NB4 (cell line): ENCODE results near the gene RIOX2.
"Not testable (repeated sequence)": the region's sequence is repeated elsewhere in the genome, so short reads cannot be mapped to it uniquely, and the experiment has no call there.

Experiments used
- DNase-seq: peaks from one replicate; pipeline ENCODE4 v3.0.0; 2010; ENCODE audit warnings: low read depth
- H3K4me3 ChIP-seq: one replicate; pipeline ENCODE4 v1.5.1; 2011; ENCODE audit warnings: mild to moderate bottlenecking, low read depth, low read length, moderate library complexity
- MYC ChIP-seq: IDR thresholded peaks from 2 replicates; pipeline ENCODE4 v1.6.1; 2011; ENCODE audit warnings: low read depth, low read length
- POLR2A ChIP-seq: IDR thresholded peaks from 2 replicates; pipeline ENCODE4 v1.6.1; 2011; ENCODE audit warnings: mild to moderate bottlenecking; ENCODE audit not compliant: insufficient read length; ENCODE audit errors: extremely low read depth
- TF ChIP-seq, protein P1 (sequence below): IDR thresholded peaks from 2 replicates; pipeline ENCODE4 v1.6.1; 2011; ENCODE audit warnings: low read depth, low read length
- TF ChIP-seq, protein P2 (sequence below): IDR thresholded peaks from one replicate; pipeline ENCODE4 v1.5.1; 2012; ENCODE audit warnings: low read depth, low read length

RIOX2 gene

DNA sequence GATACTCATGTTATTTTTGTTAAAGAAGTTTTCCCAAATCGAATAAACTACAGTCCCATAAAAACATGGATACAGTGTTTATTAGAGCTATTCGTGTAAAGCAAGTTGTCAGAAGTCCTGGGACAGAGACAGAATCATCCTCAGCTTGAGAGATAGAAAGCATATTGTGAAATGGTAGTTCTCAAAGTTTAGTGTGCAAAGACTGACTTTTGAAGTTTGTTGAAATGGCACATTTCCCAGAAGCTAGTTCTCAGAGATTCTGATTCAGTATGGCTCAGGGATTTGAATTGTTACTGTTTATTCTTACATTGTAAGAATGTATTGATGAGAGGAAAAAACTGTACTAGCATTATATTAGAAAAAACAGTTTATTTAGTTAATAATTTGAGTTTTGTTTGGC is 40.7 kb upstream of the RIOX2 start:
- no peak overlapping the region for H3K4me3 ChIP-seq
- TF ChIP-seq, protein P1, sequence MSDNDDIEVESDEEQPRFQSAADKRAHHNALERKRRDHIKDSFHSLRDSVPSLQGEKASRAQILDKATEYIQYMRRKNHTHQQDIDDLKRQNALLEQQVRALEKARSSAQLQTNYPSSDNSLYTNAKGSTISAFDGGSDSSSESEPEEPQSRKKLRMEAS = no peak
- TF ChIP-seq POLR2A = no peak
- TF ChIP-seq MYC = no peak
- TF ChIP-seq, protein P2, sequence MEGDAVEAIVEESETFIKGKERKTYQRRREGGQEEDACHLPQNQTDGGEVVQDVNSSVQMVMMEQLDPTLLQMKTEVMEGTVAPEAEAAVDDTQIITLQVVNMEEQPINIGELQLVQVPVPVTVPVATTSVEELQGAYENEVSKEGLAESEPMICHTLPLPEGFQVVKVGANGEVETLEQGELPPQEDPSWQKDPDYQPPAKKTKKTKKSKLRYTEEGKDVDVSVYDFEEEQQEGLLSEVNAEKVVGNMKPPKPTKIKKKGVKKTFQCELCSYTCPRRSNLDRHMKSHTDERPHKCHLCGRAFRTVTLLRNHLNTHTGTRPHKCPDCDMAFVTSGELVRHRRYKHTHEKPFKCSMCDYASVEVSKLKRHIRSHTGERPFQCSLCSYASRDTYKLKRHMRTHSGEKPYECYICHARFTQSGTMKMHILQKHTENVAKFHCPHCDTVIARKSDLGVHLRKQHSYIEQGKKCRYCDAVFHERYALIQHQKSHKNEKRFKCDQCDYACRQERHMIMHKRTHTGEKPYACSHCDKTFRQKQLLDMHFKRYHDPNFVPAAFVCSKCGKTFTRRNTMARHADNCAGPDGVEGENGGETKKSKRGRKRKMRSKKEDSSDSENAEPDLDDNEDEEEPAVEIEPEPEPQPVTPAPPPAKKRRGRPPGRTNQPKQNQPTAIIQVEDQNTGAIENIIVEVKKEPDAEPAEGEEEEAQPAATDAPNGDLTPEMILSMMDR = no peak
- no peak for DNase-seq

DNA sequence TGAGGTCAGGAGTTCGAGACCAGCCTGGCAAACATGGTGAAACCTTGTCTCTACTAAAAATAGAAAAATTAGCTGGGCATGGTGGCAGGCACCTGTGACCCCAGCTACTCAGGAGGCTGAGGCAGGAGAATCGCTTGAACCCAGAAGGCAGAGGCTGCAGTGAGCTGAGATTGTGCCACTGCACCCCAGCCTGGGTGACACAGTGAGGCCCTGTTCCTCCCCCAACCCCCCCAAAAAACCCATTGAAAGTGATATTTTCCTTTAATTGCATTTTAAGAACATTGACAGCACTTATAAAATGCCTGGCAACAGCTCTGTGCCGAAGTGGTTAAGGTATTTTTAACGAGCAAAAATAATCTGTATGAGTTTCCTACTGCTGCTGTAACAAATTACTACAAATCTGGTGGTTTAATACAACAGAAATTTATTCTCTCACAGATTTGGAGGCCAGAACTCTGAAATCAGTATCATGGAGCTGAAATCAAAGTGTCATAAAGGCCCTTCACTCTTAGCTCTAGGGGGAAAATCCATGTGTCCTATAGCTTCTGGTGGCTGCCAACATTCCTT is 38.7 kb upstream of the RIOX2 start:
- not testable (repeated sequence) for H3K4me3 ChIP-seq

DNA sequence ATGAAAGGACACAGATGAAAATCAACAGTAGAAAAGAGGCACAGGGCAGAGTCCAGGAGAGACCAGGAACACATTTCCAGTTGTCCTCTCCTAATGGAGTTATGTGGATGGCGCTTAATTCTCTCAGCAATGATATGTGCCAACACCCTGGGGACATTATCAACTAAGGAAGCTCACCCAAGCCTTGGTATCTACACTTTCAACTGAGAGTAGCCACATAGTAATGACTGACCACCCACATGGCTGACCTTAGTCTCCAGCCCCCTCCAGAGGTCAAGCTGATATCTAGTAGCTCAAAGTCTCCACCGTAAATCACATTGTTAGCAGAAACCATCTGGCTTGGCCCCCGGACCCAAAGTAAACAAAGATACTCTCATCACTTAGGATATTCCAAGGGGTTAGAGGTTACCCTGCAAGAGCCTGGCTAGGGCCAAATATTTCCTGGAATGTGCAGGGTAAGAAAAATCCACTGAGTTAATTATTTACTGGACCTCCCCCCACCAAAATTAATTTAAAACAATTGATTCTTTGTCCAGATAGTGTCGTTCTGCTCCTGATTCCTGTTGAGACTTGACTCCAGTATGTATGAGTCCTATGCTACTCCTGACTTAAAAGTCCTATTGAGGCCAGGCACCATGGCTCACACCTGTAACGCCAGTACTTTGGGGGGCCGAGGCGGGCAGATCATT is 38.1 kb upstream of the RIOX2 start:
- TF ChIP-seq MYC = no peak
- TF ChIP-seq POLR2A = no peak
- TF ChIP-seq, protein P2 = no peak
- TF ChIP-seq, protein P1 = no peak
- H3K4me3 ChIP-seq = no peak overlapping the region
- DNase-seq = no peak

More for the DNA sequence above, 38.7 kb upstream of the RIOX2 start:
- DNase-seq = not testable (repeated sequence)

DNA sequence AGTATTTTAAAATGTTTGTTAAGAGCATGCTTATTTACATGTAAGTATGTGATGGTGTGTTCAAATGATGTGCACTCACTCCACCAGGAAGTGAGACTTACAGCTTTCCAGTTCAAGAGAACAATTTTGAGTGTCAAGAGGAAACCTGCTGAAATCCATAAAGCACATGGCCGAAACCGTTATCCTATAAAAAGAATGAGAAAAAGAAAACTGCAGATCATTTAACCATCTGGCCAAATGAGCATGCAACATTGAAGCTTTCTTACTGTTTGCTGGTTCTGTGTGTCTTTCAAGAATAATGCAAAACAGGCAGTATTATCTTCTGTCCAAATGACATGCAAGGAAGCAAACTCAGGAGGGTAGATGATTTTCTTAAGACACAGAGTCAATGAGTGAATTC is 36.6 kb upstream of the RIOX2 start:
- H3K4me3 ChIP-seq = no peak overlapping the region
- no peak for TF ChIP-seq MYC
- no peak for TF ChIP-seq POLR2A

DNA sequence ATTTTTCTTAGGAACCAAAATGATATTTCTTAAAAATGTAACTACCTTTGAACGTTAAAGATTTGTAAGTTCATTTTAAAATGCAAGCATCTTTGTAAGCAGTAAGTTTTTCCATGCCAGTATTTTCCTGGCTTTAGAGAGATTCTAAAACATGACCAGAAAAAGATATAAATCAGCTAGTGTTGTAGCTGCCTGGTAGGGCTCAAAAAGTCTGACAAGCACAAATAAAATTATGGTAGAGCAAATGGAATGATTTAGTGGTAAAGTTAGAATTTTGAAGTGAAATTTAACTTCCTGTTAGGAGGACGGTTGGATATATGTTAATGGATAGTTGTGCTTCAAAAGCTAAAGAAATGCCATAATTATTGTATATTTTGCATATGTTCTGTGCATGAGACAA is 33.2 kb upstream of the RIOX2 start:
- TF ChIP-seq, protein P1 = no peak
- TF ChIP-seq, protein P2 = no peak
- TF ChIP-seq POLR2A (no peak), MYC (no peak)
- DNase-seq = no peak
- no peak overlapping the region for H3K4me3 ChIP-seq

More for the DNA sequence above, 36.6 kb upstream of the RIOX2 start:
- DNase-seq = no peak

DNA sequence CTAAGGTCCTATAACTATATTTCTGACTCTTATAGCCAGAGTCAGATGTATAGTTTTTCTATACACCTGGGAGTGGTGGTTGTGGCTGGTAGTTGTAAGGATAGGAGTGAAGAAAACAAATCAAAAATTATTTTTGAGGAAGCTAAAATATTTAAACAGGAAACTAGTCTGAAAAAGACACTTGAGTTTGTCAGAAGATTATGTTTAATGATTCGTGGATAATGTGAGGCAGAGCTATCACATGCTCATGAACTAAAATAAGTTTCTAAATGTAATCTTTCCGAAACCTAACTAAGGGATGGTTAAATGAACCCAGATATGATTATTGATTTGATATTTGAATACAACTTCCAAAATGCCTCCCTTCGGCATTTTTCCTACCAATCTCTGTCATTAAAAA is 32.5 kb upstream of the RIOX2 start:
- TF ChIP-seq, protein P2 = no peak
- TF ChIP-seq MYC = no peak
- TF ChIP-seq, protein P1 = no peak
- TF ChIP-seq POLR2A = no peak
- no peak overlapping the region for H3K4me3 ChIP-seq
- DNase-seq = no peak
